ENCODE measurements around the gene ZBTB21. TPM values are rescaled to one million over a fixed set of nuclear protein-coding genes. Genes with fewer than 3 reads are reported as not detected.

Gene ZBTB21
- total and polyA plus RNA-seq, 9 of the 15 experiments (the other 6 are each of a cell fraction or from before 2014, with no cell fraction given): 2.2 to 15.2 (median 8.7) TPM

DNA sequence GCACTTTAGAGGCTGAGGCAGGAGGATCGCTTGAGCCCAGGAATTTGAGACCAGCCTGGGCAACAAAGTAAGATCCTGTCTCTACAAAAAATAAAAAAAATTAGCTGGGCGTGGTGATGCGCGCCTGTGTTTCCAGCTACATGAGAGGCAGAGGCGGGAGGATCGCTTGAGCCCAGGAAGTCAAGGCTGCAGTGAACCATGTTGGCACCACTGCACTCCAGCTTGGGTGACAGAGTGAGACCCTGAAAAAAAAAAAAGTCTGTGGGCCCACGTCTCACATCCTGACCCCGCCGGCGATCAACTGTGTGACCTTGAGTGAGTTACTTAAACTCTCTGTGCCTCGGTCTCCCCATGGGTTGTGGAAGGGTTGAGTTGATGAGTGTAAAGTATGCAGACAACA lies 12.7 kb upstream of the ZBTB21 start:
- CTCF ChIA-PET (ENCODE audit: low intra/inter-chr PET ratio): no interaction called here
- WGBS (ENCODE audit: insufficient coverage, low coverage, missing lambda C conversion rate): 24% methylated on average over 11 of the region's 11 CpGs

More for the DNA sequence above, 12.7 kb upstream of the ZBTB21 start:
- TF ChIP-seq, protein P1, sequence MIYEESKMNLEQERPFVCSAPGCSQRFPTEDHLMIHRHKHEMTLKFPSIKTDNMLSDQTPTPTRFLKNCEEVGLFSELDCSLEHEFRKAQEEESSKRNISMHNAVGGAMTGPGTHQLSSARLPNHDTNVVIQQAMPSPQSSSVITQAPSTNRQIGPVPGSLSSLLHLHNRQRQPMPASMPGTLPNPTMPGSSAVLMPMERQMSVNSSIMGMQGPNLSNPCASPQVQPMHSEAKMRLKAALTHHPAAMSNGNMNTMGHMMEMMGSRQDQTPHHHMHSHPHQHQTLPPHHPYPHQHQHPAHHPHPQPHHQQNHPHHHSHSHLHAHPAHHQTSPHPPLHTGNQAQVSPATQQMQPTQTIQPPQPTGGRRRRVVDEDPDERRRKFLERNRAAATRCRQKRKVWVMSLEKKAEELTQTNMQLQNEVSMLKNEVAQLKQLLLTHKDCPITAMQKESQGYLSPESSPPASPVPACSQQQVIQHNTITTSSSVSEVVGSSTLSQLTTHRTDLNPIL (CRISPR knock-in tag; IDR thresholded peaks at IDR 0.05): no peak
- TF ChIP-seq, protein P2, sequence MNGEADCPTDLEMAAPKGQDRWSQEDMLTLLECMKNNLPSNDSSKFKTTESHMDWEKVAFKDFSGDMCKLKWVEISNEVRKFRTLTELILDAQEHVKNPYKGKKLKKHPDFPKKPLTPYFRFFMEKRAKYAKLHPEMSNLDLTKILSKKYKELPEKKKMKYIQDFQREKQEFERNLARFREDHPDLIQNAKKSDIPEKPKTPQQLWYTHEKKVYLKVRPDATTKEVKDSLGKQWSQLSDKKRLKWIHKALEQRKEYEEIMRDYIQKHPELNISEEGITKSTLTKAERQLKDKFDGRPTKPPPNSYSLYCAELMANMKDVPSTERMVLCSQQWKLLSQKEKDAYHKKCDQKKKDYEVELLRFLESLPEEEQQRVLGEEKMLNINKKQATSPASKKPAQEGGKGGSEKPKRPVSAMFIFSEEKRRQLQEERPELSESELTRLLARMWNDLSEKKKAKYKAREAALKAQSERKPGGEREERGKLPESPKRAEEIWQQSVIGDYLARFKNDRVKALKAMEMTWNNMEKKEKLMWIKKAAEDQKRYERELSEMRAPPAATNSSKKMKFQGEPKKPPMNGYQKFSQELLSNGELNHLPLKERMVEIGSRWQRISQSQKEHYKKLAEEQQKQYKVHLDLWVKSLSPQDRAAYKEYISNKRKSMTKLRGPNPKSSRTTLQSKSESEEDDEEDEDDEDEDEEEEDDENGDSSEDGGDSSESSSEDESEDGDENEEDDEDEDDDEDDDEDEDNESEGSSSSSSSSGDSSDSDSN (IDR thresholded peaks at IDR 0.05; ENCODE audit: borderline replicate concordance in 1 of 2, low read depth in 2 of 2, low read length in 2 of 2): no peak
- no peak for TF ChIP-seq PHF20 (IDR thresholded peaks at IDR 0.05; ENCODE audit: partially characterized antibody)
- TF ChIP-seq CBX1 (IDR thresholded peaks at IDR 0.05; ENCODE audit: low read depth): no peak
- no peak for TF ChIP-seq PTRF (tag; IDR thresholded peaks at IDR 0.05)
- TF ChIP-seq ZNF57 (CRISPR knock-in tag; IDR thresholded peaks at IDR 0.05): no peak
- no peak for TF ChIP-seq MBD2 (IDR thresholded peaks at IDR 0.05; ENCODE audit: borderline replicate concordance, low read depth)
- TF ChIP-seq ZNF444 (CRISPR knock-in tag; IDR thresholded peaks at IDR 0.05): no peak
- no peak for TF ChIP-seq FOXM1 (IDR thresholded peaks at IDR 0.05; ENCODE audit: low read depth)
- no peak for TF ChIP-seq FOXM1 (CRISPR knock-in tag; IDR thresholded peaks at IDR 0.05; ENCODE audit: low read depth)
- no peak for TF ChIP-seq SREBF1 (IDR thresholded peaks at IDR 0.05; ENCODE audit: borderline replicate concordance, low read depth, low read length)
- TF ChIP-seq, protein P3, sequence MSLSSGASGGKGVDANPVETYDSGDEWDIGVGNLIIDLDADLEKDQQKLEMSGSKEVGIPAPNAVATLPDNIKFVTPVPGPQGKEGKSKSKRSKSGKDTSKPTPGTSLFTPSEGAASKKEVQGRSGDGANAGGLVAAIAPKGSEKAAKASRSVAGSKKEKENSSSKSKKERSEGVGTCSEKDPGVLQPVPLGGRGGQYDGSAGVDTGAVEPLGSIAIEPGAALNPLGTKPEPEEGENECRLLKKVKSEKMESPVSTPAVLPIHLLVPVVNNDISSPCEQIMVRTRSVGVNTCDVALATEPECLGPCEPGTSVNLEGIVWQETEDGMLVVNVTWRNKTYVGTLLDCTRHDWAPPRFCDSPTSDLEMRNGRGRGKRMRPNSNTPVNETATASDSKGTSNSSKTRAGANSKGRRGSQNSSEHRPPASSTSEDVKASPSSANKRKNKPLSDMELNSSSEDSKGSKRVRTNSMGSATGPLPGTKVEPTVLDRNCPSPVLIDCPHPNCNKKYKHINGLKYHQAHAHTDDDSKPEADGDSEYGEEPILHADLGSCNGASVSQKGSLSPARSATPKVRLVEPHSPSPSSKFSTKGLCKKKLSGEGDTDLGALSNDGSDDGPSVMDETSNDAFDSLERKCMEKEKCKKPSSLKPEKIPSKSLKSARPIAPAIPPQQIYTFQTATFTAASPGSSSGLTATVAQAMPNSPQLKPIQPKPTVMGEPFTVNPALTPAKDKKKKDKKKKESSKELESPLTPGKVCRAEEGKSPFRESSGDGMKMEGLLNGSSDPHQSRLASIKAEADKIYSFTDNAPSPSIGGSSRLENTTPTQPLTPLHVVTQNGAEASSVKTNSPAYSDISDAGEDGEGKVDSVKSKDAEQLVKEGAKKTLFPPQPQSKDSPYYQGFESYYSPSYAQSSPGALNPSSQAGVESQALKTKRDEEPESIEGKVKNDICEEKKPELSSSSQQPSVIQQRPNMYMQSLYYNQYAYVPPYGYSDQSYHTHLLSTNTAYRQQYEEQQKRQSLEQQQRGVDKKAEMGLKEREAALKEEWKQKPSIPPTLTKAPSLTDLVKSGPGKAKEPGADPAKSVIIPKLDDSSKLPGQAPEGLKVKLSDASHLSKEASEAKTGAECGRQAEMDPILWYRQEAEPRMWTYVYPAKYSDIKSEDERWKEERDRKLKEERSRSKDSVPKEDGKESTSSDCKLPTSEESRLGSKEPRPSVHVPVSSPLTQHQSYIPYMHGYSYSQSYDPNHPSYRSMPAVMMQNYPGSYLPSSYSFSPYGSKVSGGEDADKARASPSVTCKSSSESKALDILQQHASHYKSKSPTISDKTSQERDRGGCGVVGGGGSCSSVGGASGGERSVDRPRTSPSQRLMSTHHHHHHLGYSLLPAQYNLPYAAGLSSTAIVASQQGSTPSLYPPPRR (CRISPR knock-in tag; IDR thresholded peaks at IDR 0.05; ENCODE audit: borderline replicate concordance): no peak
- no peak for TF ChIP-seq NFATC3 (IDR thresholded peaks at IDR 0.05)
- TF ChIP-seq SMARCB1 (IDR thresholded peaks at IDR 0.05; ENCODE audit: insufficient read length, low read depth): no peak
- H3K4me2 ChIP-seq (ENCODE audit: insufficient read depth, low read length): no peak overlapping the region
- H3K9me1 ChIP-seq (ENCODE audit: control insufficient read depth, insufficient read depth, low read length): no peaks in the 10 kb centered on the region
- POLR2A ChIA-PET: interaction anchor here (0.6 to 1.5 kb wide), 3 partner anchors 9 to 244 kb away, joined by 3 read pairs; no protein-coding TSS in a partner anchor
- H3K27me3 ChIP-seq (ENCODE audit: control insufficient read depth in 2 of 2, insufficient read depth in 2 of 2, low read length in 2 of 2): peaks cover 76 to 92% of the 10 kb centered on the region in 2 experiments
- no peaks in the 10 kb centered on the region for H3K36me3 ChIP-seq (ENCODE audit: control insufficient read depth, insufficient read depth, low read length)
- no peak for FAIRE-seq
- no peaks in the 10 kb centered on the region for H3K9me3 ChIP-seq (replicated peaks; ENCODE audit: control insufficient read depth, insufficient read depth, low read depth, low read length)
- H3K4me1 ChIP-seq (replicated peaks in 1 of 2; ENCODE audit: control insufficient read depth in 2 of 2, insufficient read depth in 2 of 2, low read length in 2 of 2): peaks cover 0 to 6% of the 10 kb centered on the region in 2 experiments; a peak in 1 of 5 replicates
- no TSS peak for BruUV-seq (replicated peaks)
- in situ Hi-C loops (cut with MboI) (no loop called here), intact Hi-C loops (cut with micrococcal nuclease) (loop anchor here (10.0 kb wide), 1 partner anchor 62 kb away; no protein-coding TSS in a partner anchor)
- no peak overlapping the region for H3K4me3 ChIP-seq
- no peak for ATAC-seq
- H3K79me2 ChIP-seq (ENCODE audit: control insufficient read depth, insufficient read depth, low read length): no peaks in the 10 kb centered on the region
- H4K20me1 ChIP-seq (replicated peaks; ENCODE audit: control insufficient read depth, insufficient read depth, low read length): peaks cover 11% of the 10 kb centered on the region; the same call in 1 of the 2 replicates
- H2AFZ ChIP-seq (ENCODE audit: low read depth, low read length): no peak overlapping the region
- no peak for DNase-seq (ENCODE audit: extremely low read depth in 1 of 4, low spot score in 3 of 4)
- no peak overlapping the region for H3K9ac ChIP-seq (ENCODE audit: insufficient read depth in 1 of 2, low read depth in 2 of 2, low read length in 2 of 2)
- no peak overlapping the region for H3K27ac ChIP-seq (ENCODE audit: extremely low read depth, low read depth, low read length)

Measured in K562 (cell line).